Astrocyte of the spinal cord (primary cell): Measurements from ENCODE around the gene TRAIP.

Experiments
- DNase-seq: peaks from one replicate; pipeline ENCODE4 v3.0.0; 2011; ENCODE audit warnings: low read depth, low spot score
- H3K4me3 ChIP-seq: 2 replicates; pipeline ENCODE4 v1.5.1; 2011; ENCODE audit warnings: low read depth, mild to moderate bottlenecking, low read length, moderate library complexity
- in situ Hi-C: cut with HindIII; loops from 2 replicates; pipeline ENCODE4 v1.10.0; 2017; ENCODE audit warnings: low sequenced_read_pairs
- TF ChIP-seq, protein P1 (sequence below): IDR thresholded peaks from 2 replicates; pipeline ENCODE4 v1.5.1; 2012; ENCODE audit warnings: low read depth, mild to moderate bottlenecking, low read length, inconsistent platforms

The TRAIP gene

DNA sequence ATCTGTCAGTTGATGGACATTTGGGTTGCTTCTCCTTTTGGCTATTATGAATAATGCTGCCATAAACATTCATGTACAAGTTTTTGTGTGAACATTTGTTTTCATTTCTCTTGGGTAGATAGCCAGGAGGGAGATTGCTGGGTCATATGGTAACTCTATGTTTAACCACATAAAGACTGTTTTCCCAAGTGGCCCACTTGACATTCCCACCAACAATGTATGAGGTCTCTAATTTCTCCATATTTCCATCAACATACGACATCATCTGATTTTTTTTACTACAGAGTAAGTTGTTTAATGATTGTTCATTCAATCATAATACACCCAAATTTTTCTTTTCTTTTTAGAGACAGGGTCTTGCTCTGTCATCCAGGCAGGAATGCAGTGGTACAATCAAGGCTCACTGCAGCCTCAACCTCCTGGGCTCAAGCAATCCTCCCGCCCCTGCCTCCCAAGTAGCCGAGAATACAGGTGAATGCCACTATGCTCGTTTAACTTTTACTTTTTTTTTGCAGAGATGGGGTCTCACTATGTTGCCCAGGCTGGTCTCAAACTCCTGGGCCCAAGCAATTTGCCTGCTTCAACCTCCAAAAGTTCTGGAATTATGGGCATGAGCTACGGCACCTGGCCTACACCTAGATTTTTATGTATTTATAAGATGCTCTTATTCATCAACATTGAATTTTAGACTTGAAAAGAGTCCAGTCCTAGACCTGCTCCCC is 76.8 kb downstream of the TRAIP start:
- no peak overlapping the region for H3K4me3 ChIP-seq
- TF ChIP-seq, protein P1, sequence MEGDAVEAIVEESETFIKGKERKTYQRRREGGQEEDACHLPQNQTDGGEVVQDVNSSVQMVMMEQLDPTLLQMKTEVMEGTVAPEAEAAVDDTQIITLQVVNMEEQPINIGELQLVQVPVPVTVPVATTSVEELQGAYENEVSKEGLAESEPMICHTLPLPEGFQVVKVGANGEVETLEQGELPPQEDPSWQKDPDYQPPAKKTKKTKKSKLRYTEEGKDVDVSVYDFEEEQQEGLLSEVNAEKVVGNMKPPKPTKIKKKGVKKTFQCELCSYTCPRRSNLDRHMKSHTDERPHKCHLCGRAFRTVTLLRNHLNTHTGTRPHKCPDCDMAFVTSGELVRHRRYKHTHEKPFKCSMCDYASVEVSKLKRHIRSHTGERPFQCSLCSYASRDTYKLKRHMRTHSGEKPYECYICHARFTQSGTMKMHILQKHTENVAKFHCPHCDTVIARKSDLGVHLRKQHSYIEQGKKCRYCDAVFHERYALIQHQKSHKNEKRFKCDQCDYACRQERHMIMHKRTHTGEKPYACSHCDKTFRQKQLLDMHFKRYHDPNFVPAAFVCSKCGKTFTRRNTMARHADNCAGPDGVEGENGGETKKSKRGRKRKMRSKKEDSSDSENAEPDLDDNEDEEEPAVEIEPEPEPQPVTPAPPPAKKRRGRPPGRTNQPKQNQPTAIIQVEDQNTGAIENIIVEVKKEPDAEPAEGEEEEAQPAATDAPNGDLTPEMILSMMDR: no peak
- in situ Hi-C loops: no loop called here
- no peak for DNase-seq
